ENCODE measurements around the gene NMRK2.
"Not testable (repeated sequence)": the region's sequence is repeated elsewhere in the genome, so short reads cannot be mapped to it uniquely, and the experiment has no call there.

Gene NMRK2

GRCh38 chr19:3914199-3914598 lies 18.7 kb upstream of the NMRK2 start:
- H3K27ac ChIP-seq: no peak overlapping the region
- TF ChIP-seq, protein P1, sequence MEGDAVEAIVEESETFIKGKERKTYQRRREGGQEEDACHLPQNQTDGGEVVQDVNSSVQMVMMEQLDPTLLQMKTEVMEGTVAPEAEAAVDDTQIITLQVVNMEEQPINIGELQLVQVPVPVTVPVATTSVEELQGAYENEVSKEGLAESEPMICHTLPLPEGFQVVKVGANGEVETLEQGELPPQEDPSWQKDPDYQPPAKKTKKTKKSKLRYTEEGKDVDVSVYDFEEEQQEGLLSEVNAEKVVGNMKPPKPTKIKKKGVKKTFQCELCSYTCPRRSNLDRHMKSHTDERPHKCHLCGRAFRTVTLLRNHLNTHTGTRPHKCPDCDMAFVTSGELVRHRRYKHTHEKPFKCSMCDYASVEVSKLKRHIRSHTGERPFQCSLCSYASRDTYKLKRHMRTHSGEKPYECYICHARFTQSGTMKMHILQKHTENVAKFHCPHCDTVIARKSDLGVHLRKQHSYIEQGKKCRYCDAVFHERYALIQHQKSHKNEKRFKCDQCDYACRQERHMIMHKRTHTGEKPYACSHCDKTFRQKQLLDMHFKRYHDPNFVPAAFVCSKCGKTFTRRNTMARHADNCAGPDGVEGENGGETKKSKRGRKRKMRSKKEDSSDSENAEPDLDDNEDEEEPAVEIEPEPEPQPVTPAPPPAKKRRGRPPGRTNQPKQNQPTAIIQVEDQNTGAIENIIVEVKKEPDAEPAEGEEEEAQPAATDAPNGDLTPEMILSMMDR (IDR thresholded peaks at IDR 0.05): no peak
- no peak for TF ChIP-seq ZFX (IDR thresholded peaks at IDR 0.05; ENCODE audit: borderline replicate concordance)

GRCh38 chr19:3916033-3916432 lies 16.8 kb upstream of the NMRK2 start:
- H3K27ac ChIP-seq: no peak overlapping the region
- no peak for TF ChIP-seq ZFX (IDR thresholded peaks at IDR 0.05; ENCODE audit: borderline replicate concordance)
- TF ChIP-seq, protein P1 (IDR thresholded peaks at IDR 0.05): no peak

DNA sequence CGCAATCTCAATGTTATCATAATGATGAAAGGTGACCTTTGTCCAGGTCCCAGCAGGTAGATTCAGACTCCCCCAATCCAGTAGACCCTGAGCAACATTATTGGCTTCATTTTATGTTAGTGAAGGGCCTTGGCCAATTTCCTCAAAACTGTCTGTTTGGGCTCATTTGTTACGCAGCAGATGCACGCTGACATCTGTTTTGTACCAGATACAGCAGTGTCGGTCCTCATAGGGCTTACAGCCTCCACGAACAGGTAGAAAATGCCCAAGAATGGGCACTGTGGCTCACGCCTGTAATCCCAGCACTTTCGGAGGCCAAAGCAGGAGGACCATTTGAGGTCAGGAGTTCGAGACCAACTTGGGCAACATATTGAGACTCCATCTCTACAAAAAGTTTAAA lies 13.1 kb upstream of the NMRK2 start:
- TF ChIP-seq ZFX (IDR thresholded peaks at IDR 0.05; ENCODE audit: borderline replicate concordance): no peak
- TF ChIP-seq, protein P1 (IDR thresholded peaks at IDR 0.05): no peak
- H3K27ac ChIP-seq: no peak overlapping the region

DNA sequence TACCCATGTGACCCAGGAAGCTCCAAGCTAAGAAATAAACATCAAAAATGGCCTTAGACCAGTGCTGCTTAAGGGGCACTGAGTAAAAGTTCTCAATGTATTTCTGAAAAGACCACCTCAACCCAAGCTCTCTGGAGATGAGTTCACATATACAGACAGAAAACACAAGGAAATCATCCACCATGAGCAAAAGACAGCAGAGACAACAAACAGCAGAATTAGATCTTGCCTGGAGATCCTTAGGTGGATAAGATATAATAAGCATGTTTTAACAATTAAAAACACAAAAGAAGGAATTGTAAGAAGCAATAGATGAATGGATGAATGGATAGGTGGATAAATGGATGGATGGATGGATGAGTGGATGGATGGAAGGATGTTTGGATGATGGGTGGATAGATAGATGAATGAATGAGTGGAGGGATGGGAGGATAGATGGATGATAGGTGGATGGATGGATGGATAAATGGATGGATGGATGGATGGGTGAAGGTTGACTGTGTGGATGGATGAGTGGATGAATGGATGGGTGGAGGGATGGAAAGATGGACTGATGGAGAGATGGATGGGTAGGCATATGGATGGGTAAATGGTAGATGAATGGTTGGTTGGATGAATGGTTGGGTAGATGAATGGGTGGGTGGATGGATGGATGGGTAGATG lies 9.6 kb upstream of the NMRK2 start:
- no peak for TF ChIP-seq ZFX (IDR thresholded peaks at IDR 0.05; ENCODE audit: borderline replicate concordance)
- TF ChIP-seq, protein P1 (IDR thresholded peaks at IDR 0.05): no peak
- no peak overlapping the region for H3K27ac ChIP-seq

- no peak overlapping the region for H3K27ac ChIP-seq
- TF ChIP-seq, protein P1 (IDR thresholded peaks at IDR 0.05): no peak
- TF ChIP-seq ZFX (IDR thresholded peaks at IDR 0.05; ENCODE audit: borderline replicate concordance): no peak
Measured at GRCh38 chr19:3923912-3924311, 9.0 kb upstream of the NMRK2 start.

- TF ChIP-seq ZFX (IDR thresholded peaks at IDR 0.05; ENCODE audit: borderline replicate concordance): no peak
- TF ChIP-seq, protein P1 (IDR thresholded peaks at IDR 0.05): no peak
Measured at GRCh38 chr19:3931041-3931440, 1.8 kb upstream of the NMRK2 start.

GRCh38 chr19:3936506-3937442 lies 3.9 kb downstream of the NMRK2 start:
- H3K27ac ChIP-seq: no peak overlapping the region
- no peak for TF ChIP-seq ZFX (IDR thresholded peaks at IDR 0.05; ENCODE audit: borderline replicate concordance)

More at GRCh38 chr19:3931041-3931440, 1.8 kb upstream of the NMRK2 start:
- no peak overlapping the region for H3K27ac ChIP-seq

DNA sequence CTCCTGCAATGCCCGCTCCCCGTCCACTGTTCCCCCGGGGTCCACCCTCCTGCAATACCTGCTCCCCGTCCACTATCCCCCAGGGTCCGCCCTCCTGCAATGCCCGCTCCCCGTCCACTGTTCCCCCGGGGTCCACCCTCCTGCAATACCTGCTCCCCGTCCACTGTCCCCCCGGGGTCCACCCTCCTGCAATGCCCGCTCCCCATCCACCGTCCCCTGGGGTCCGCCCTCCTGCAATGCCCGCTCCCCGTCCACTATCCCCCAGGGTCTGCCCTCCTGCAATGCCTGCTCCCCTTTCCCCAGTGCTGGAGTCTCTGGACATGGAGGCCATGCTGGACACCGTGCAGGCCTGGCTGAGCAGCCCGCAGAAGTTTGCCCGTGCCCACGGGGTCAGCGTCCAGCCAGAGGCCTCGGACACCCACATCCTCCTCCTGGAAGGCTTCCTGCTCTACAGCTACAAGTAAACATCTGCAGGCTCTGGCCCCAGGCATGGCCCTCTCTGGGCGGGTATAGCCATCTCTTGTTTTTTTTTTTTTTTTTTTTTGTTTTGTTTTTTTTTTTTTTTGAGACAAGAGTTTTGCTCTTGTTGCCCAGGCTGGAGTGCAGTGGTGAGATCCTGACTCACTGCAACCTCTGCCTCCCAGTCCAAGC lies 5.6 kb downstream of the NMRK2 start:
- H3K27ac ChIP-seq: not testable (repeated sequence)
